ENCODE measurements around the gene SCUBE1.

SCUBE1 gene

GRCh38 chr22:43156413-43156812 lies 186.8 kb downstream of the SCUBE1 start:
- DNase-seq (ENCODE audit: low spot score), result no peak
- no peak overlapping the region for H3K27ac ChIP-seq
- H3K4me3 ChIP-seq, result no peak overlapping the region
- TF ChIP-seq, protein P1, sequence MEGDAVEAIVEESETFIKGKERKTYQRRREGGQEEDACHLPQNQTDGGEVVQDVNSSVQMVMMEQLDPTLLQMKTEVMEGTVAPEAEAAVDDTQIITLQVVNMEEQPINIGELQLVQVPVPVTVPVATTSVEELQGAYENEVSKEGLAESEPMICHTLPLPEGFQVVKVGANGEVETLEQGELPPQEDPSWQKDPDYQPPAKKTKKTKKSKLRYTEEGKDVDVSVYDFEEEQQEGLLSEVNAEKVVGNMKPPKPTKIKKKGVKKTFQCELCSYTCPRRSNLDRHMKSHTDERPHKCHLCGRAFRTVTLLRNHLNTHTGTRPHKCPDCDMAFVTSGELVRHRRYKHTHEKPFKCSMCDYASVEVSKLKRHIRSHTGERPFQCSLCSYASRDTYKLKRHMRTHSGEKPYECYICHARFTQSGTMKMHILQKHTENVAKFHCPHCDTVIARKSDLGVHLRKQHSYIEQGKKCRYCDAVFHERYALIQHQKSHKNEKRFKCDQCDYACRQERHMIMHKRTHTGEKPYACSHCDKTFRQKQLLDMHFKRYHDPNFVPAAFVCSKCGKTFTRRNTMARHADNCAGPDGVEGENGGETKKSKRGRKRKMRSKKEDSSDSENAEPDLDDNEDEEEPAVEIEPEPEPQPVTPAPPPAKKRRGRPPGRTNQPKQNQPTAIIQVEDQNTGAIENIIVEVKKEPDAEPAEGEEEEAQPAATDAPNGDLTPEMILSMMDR (IDR thresholded peaks at IDR 0.05), result no peak

DNA sequence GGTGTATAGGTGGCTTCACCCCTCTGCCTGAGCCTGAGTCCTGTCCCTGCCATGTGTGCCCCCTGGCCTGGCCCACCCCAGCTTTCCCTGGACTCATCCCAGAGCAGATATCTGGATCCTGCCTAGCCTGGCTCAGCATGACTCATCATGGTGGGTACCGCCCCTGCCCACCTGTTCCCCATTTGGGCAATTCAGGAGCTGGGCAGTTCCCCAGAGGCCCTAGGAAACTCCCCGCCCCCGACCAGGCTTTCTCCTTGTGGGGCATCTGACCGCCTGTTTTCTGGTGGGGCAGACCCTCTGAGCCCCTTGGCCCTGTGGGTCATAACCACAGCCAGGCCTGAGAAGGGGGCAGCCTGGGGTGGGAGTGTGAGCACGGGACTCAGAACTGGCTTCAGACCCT lies 187.4 kb downstream of the SCUBE1 start:
- Histone ChIP-seq H3K27ac (no peak overlapping the region), H3K4me3 (no peak overlapping the region)
- no peak for DNase-seq (ENCODE audit: low spot score)
- TF ChIP-seq, protein P1 (IDR thresholded peaks at IDR 0.05), result no peak

DNA sequence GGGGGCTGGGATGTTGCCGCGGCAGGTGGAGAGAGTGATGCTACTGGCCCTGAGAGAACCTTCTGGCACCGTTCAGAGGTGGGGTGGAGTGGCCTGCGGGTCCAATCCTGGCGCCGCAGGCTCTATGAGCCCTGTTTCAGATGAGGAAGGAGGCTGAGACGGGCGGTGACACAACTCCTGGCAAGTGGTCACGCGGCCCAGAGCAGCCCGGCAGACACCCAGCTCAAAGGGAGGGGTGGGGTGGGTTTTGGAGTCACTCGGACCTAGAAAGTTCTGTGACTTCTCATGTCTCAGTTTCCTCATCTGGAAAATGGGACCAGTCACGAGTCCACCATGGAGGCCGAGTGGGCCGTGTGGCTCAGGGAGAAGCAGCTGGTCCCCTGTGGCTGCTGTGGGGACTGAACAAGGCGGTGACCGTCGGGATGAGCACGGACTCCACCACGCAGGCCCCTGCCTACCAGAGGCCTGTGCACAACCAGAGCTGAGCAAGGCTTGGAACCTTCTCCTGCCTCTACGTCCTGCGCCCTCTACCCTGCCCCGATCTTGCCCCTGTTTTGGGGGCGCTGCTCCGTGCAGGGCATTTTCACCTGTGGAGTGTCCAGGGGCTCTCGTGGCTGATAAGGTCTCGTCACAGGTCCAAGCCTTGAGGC lies 188.2 kb downstream of the SCUBE1 start:
- TF ChIP-seq, protein P1 (IDR thresholded peaks at IDR 0.05), result no peak
- Histone ChIP-seq H3K27ac (peak overlapping the region in 1 of 2 donors; percentile 15), H3K4me3 (no peak overlapping the region)
- DNase-seq (ENCODE audit: low spot score), result no peak

GRCh38 chr22:43153899-43154298 lies 189.3 kb downstream of the SCUBE1 start:
- H3K27ac ChIP-seq, result peak overlapping the region in 1 of 2 donors; percentile 25
- TF ChIP-seq, protein P1 (IDR thresholded peaks at IDR 0.05), result no peak
- DNase-seq (ENCODE audit: low spot score), result no peak
- H3K4me3 ChIP-seq, result no peak overlapping the region

- Histone ChIP-seq H3K27ac (peak overlapping the region; percentile 72 to 89), H3K4me3 (peak overlapping the region; percentile 83)
- TF ChIP-seq, protein P1 (IDR thresholded peaks at IDR 0.05), result no peak
- DNase-seq (ENCODE audit: low spot score), result peak; percentile 87
Measured at GRCh38 chr22:43152357-43153071, 190.7 kb downstream of the SCUBE1 start.

GRCh38 chr22:43152003-43152356 lies 191.2 kb downstream of the SCUBE1 start:
- Histone ChIP-seq H3K4me3 (peak overlapping the region; percentile 83), H3K27ac (peak overlapping the region; percentile 72 to 89)
- TF ChIP-seq, protein P1 (IDR thresholded peaks at IDR 0.05), result no peak
- no peak for DNase-seq (ENCODE audit: low spot score)

Data from coronary artery (tissue), 2 donors.